HEK293T (cell line): ENCODE data around the gene DCUN1D2.

Source experiments
- ARNT ChIP-seq: fragments of 450-650 bp; IDR thresholded peaks from 2 replicates; pipeline ENCODE4 v1.6.1; 2017; ENCODE audit warnings: mild to moderate bottlenecking
- BHLHE40 ChIP-seq: fragments of 450-650 bp; IDR thresholded peaks from 2 replicates; pipeline ENCODE4 v1.6.1; 2016; ENCODE audit warnings: mild to moderate bottlenecking, moderate library complexity, borderline replicate concordance
- CTBP1 ChIP-seq: fragments of 450-650 bp; IDR thresholded peaks from 2 replicates; pipeline ENCODE4 v1.6.1; 2016; ENCODE audit warnings: borderline replicate concordance
- ELF4 ChIP-seq: fragments of 450-650 bp; IDR thresholded peaks from 2 replicates; pipeline ENCODE4 v1.6.1; 2017; ENCODE audit warnings: antibody characterized with exemption
- FOXA1 ChIP-seq: fragments of 450-650 bp; IDR thresholded peaks from 2 replicates; pipeline ENCODE4 v1.6.1; 2016; ENCODE audit warnings: mild to moderate bottlenecking
- FOXK2 ChIP-seq: fragments of 450-650 bp; IDR thresholded peaks from 2 replicates; pipeline ENCODE4 v1.6.1; 2016; ENCODE audit warnings: mild to moderate bottlenecking
- FOXM1 ChIP-seq: fragments of 450-650 bp; IDR thresholded peaks from 2 replicates; pipeline ENCODE4 v1.6.1; 2017; ENCODE audit warnings: mild to moderate bottlenecking, borderline replicate concordance
- HDGF ChIP-seq: fragments of 450-650 bp; IDR thresholded peaks from 2 replicates; pipeline ENCODE4 v1.6.1; 2017; ENCODE audit warnings: antibody characterized with exemption, borderline replicate concordance
- L3MBTL2 ChIP-seq: fragments of 450-650 bp; conservative IDR thresholded peaks from 2 replicates; pipeline ENCODE4 v1.6.1; 2016; ENCODE audit warnings: mild to moderate bottlenecking
- SP1 ChIP-seq: fragments of 450-650 bp; IDR thresholded peaks from 2 replicates; pipeline ENCODE4 v1.6.1; 2017
- SUZ12 ChIP-seq: fragments of 450-650 bp; IDR thresholded peaks from 2 replicates; pipeline ENCODE4 v1.6.1; 2016; ENCODE audit warnings: mild to moderate bottlenecking
- TARDBP ChIP-seq: fragments of 450-650 bp; IDR thresholded peaks from 2 replicates; pipeline ENCODE4 v1.6.1; 2016
- ZNF384 ChIP-seq: fragments of 450-650 bp; IDR thresholded peaks from 2 replicates; pipeline ENCODE4 v1.6.1; 2016
- TF ChIP-seq, protein P1 (sequence below): fragments of 450-650 bp; IDR thresholded peaks from 2 replicates; pipeline ENCODE4 v1.6.1; 2016

- TF ChIP-seq HDGF (no peak), L3MBTL2 (no peak), BHLHE40 (no peak), FOXM1 (no peak), TARDBP (no peak), ARNT (no peak), ZNF384 (no peak), FOXK2 (no peak), SUZ12 (no peak), CTBP1 (no peak), FOXA1 (no peak), SP1 (no peak), ELF4 (no peak)
- TF ChIP-seq, protein P1, sequence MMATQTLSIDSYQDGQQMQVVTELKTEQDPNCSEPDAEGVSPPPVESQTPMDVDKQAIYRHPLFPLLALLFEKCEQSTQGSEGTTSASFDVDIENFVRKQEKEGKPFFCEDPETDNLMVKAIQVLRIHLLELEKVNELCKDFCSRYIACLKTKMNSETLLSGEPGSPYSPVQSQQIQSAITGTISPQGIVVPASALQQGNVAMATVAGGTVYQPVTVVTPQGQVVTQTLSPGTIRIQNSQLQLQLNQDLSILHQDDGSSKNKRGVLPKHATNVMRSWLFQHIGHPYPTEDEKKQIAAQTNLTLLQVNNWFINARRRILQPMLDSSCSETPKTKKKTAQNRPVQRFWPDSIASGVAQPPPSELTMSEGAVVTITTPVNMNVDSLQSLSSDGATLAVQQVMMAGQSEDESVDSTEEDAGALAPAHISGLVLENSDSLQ: no peak
Measured at GRCh38 chr13:113430378-113431110, 60.0 kb downstream of the DCUN1D2 start.
